Measurements from ENCODE around the gene NUDCD3. TPM values are rescaled to one million over a fixed set of nuclear protein-coding genes. Genes with fewer than 3 reads are reported as not detected.

NUDCD3 gene
- polyA plus RNA-seq, 4 donors: 71.0 to 90.3 (median 87.6) TPM

DNA sequence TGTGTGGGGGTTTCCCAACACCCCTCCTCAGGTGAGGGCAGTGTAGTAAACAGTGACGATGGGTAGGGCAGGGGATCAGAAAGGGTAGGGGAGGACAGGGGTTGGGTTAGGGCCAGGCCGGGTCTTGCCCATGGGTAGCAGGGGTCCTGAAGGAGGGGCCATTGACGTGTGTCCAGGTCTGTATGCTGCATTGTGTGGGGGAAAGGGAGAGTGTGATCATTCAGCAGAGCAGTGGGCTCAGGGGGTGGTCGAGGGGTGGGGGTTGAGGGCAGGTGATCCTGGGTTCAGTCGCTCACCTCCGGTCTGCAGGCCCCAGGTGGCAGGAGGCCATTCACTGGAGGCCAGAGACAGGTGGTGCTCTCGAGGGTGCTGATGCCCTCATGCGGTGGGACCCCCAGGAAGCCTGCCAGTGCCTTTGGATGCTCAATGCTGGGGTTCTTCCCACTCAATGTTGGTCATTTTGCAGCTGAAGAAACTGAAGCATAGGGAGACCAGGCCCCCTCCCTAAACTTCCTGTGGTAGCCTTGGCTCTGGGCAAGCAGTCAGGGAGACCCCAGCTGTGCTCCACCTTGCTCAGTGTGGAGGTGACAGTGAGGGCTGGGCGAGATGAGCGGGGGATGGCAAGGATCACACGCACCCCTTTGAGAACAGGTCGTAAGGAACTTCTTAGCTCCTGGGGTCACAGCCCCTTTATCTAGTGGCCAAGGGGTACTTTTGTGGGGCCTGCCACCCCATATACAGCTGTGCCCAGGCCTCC, 116.3 kb downstream of the NUDCD3 start:
- DNase-seq (ENCODE audit: low read depth in 4 of 4, low spot score in 3 of 4): no peak

DNA sequence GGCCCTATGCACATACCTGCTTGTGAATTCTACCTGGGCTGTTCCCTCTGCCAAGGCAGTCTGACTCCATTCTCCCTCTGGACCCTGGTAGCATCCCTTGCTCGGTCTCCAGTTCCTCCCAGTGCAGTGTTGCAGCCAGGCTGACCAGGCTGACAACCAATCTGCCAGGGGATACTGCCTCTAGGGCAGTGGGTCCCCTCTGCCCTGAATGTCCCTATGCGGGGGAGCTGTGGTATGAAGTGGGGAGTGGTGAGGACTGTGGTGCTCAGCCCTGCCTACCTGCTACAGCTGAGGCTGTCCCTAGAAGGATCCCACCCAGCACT, 117.1 kb downstream of the NUDCD3 start:
- no peak for DNase-seq (ENCODE audit: low read depth in 4 of 4, low spot score in 3 of 4)

DNA sequence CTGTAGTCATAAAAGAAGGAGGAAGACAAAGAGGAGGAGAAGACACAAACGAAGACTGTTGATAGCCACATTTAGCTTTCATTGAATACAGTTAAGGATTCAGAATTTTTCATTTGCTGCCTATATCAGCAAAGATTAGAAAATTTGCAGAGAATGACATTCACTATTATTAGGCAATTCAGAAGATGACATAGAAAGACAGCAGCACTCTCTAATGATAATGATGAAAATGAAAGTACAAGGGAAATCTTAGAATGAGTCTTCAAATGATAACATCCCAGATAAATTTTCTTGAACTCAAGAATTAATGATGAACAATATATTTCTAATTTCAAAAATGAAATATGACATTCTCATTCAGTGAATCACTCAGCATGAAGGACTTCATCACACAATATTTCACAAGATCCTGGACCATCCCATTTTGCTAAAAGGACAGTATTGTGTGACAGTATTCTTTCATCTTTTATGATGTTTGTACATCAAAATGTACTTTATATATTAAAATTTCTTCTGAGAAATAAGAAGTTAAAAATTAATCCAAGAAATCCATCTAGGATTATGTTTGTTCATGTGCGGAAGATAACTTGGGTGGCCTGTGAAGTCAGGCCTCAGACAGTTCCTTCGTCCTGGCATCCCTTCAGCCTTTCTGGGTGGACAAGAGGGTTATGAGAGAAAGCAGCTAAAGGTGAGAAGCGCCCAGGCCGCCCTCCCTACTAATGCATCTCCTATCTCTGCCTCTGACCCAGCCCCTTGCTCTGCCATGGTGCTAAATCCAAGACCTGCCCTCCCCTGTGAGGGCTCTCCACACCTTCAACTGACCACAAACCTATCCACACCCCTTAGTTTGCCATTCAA, 117.7 kb downstream of the NUDCD3 start:
- DNase-seq (ENCODE audit: low read depth in 4 of 4, low spot score in 3 of 4): no peak

DNA sequence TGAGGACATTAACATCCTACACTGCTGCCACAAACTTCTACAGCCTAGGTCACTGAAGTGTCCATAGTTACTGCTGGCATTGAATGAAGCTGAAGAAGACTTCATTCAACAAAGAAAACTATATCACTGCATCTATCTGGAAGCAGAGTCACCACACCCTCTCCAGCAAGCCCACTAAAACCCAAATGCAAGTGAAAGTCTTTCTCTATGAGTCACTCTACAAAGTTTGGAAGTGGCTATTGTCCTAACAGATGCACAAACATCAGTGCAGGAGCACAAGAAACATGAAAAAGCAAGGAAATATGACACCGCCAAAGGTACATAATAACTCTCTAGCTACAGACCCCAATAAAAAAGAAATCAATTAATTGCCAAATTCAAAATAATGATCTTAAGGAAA, 121.6 kb downstream of the NUDCD3 start:
- no peak for DNase-seq (ENCODE audit: low read depth in 4 of 4, low spot score in 3 of 4)

DNA sequence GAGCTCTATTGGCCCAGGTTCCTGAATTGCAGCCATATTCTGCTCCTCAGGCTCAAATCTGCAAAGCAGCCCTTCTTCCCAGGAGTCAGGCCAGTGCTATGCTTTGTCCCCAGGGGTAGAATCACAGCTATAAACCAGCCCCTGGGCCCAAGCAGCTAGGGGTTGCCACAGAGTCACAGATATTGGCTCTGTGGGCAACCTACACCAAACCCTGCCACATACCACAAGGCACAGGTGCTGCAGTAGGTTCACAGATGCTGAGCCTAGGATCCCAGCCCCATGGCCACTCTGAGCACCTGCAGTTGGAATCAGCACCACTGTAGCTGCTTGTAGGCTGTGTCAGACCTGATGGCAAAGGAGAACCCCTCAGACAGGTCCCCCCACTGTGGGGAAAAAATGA, 122.0 kb downstream of the NUDCD3 start:
- no peak for DNase-seq (ENCODE audit: low read depth in 4 of 4, low spot score in 3 of 4)

DNA sequence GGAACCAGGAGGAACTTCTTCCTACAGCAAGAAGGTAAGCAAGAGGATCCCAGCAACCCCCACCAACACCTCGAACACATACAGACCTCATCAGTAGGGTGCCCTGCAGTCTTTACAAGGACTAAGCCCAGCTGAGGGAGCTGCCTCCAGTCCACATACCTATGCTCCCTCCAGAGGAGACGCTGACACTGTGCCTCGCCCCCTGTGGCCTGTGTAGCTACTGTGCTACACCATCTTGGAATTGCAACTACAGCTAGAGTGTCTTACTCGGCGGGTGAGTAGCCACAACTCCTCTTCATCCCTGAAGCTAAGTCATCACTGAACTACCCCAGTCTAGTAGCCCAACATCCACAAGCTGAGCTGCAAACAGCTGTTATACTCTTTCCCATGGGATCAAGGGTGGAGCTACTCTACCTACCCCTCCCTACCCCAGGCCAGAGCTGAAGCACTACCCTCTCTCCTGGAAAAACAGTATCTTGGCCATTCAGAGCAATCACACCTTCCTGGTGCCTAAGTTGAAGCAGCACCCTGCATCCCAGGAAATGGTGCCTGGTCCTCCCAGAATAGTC, 122.9 kb downstream of the NUDCD3 start:
- DNase-seq (ENCODE audit: low read depth in 4 of 4, low spot score in 3 of 4): no peak

DNA sequence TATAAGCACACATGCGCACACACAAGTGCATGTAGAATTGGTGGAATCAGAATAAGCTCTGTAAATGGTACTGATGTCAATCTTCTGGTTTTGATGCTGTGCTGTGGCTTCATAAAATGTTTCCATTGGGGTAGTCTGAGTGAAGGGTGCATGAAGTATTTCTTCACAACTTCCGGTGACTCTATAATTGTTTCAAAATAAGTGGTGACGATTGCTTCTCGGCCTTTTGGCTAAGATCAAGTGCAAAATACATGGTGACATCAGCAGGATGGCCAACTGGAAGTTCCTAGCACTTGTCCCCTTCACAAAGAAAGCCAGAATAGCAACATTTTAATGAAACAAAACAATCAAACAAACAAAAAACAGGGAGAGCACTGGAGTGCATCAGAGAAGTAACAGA, 123.5 kb downstream of the NUDCD3 start:
- DNase-seq (ENCODE audit: low read depth in 4 of 4, low spot score in 3 of 4): no peak

DNA sequence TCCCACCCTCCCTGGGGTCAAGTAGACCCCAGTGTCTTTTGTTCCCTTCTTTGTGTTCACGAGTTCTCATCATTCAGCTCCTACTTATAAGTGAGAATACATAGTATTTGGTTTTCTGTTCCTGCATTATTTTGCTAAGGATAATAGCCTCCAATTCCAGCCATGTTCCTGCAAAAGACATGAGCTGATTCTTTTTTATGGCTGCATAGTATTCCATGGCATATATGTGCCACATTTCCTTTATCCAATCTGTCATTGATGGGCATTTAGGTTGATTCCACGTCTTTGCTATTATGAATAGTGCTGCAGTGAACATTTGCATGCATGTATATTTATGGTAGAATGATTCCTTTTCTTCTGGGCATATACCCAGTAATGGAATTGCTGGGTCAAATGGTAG, 136.8 kb downstream of the NUDCD3 start:
- DNase-seq (ENCODE audit: low read depth in 4 of 4, low spot score in 3 of 4): no peak

DNA sequence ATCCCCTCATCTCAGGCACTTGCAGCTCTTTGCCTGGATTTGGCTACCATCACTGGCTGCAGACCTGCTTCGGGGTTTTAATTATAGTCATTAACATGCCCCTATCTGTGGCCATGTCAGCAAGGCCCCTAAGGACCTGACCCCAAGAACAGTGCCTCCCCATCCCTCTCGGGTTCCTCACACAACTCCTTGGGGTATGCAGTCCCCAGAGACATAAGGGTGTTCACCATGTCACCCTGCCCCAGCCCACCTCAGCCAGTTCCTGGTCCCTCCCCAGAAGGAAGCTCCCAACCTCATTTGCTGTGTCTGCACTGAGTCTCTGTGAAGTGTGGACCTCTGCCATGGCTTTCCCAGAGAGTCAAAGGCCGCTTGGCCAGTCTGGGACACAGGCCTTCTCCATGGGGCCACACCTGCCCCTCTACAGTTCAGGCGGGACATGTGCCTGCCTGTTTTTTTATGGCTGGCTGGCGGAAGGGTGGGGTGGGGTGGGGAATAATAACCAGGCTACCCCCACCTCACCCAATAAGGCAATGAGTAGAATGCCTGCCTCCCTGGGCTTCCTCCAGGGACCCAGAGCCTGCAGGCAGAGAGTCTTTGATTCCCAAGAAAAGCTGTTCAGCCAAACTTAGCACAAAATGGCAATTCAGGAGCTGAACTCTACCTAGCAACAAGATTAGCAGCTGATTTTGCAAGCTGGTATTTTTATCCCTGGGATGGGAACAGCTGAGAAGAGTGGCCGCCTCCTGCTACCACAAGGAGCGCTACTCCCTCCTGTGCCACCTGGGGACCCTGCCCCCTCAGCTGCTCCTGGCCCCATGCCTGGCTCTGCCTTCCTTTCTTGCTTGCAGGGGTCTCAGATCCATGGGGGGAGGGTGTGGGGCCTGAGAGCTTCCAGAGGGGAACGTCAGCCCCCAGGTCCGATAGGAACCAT, 141.3 kb downstream of the NUDCD3 start:
- no peak for DNase-seq (ENCODE audit: low read depth in 4 of 4, low spot score in 3 of 4)

DNA sequence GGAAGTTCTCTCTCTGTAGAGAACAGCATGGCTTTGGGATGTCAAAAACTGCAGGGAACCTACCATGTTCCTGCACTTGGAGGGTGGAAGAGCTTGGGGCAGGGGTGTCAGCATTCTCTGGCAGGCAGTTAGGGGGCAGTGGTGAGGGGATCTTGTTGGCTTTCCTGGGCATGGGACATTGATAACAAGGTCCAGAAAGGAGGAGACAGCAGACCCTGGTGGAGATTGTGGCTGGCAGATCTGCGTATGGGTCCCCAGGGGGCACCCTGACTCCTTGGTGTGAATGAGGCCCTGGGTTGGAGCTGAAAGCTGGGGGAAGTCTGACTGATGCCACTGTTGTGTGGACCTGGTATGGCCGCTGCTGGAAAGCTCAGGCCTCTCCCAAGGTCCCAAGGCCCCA, 142.2 kb downstream of the NUDCD3 start:
- no peak for DNase-seq (ENCODE audit: low read depth in 4 of 4, low spot score in 3 of 4)

DNA sequence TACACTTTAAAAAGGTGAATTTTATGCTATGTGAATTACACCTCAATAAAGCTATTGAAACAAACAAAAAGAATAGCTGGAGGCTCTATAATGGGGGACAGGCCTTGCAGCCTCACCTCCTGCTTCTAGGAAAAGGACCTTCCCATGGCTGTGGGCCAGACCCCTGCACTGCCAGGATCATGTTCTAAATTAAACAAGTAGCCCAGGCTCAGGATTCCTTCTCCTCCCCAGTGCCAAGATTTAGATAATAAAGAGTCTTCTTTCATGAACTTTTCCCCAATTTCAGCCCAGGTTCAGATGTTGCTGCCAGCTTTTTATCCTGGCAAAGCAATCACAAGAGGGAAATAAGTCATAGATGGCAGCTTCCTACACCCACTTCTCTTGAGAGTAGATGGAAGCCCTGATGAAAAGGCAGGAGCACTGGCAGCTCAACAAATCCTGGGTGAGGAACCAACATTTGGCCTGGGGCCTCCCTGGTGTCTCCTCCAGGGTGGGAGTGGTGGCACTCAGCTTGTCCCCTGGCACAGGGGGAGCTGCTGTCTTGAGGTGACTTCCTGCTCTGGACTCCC, 142.8 kb downstream of the NUDCD3 start:
- DNase-seq (ENCODE audit: low read depth in 4 of 4, low spot score in 3 of 4): no peak

DNA sequence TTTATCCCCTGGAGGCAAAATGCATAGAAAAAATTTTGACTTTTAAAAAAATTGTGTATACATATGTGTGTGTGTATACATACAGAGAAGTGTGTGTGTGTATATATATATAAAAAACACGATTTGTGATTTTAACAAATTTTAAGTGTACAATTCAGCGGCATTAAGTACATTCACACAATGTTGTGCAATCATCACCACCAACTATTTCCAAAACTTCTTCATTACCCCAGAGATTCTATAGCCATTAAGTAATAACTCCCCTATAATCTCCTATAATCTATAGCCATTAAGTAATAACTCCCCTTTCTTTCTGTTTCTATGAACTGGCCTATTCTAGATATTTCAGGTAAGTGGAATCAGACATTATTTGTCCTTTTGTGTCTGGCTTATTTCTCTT, 144.4 kb downstream of the NUDCD3 start:
- DNase-seq (ENCODE audit: low read depth in 4 of 4, low spot score in 3 of 4): no peak

DNA sequence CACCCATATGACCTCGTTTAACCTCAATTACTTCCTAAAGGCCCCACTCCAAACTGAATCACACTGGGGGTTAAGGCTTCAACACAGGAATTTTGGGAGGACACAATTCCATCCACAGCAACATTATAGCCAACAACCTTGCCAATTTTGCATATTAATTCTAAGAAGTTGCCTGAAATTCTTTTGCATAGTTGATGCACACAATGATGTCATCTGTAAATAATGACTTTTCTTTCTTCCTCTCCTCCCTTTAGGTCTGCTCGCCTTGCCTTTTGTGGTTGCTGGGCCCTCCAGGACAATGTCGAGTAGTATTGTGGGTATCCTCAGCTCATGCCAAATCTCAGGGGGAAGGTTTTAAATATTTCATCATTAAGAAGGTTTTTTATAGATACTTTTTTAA, 149.1 kb downstream of the NUDCD3 start:
- no peak for DNase-seq (ENCODE audit: low read depth in 4 of 4, low spot score in 3 of 4)

DNA sequence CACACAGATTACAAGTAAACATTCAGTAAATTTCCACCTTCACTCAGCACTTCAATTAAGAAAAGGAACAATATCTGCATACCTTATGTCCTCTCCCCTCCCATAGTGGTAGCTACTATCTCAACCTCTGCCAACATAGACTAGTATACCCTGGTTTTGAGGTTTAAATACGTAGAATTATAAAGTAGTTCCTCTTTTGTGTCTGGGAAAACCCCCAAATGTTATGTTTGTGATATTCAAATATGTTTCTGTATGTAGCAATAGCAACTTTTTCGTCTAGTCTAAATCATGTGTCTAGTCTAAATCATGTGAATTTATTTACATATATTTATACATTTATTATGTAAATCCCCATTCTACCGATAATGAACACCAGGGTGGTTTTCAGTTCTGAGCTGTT, 151.9 kb downstream of the NUDCD3 start:
- no peak for DNase-seq (ENCODE audit: low read depth in 4 of 4, low spot score in 3 of 4)

DNA sequence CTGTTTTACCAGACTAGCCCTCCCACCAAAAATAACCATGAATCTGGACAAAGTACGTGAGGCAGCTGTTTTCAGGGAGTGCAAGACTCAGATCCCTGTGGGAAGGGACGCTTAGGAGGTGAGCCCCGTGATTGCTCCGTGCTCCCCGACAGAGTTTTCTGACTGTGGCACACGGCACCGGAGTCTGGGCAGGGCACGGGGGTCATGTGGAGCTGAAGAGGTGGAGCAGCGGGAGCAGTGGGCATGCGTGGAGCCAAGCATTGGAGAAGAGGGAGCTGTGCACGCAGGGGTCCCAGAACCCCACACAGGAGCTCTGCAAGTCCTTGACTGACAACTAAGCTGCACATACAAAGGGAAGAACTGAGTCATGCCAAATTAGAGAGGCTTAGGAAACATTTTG, 154.0 kb downstream of the NUDCD3 start:
- no peak for DNase-seq (ENCODE audit: low read depth in 4 of 4, low spot score in 3 of 4)

DNA sequence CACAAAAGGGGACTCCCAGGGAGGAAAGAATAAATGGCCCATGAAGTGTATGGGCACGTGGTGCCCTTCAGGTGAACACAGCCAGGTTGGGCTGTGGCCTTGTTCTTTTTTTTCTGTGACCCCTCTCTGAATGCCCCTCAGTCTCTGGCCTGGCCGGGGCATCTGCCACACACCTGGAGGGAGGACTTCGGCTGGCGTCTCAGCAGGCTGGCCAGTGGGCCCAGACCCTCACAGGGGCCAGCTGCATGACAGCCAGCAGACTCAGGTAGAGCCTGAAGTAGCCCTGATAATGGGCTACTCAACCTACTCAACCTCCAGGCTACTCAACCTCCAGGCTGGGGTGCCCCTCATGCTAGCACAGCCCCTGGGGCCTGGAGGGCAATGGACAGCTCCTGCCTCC, 155.3 kb downstream of the NUDCD3 start:
- no peak for DNase-seq (ENCODE audit: low read depth in 4 of 4, low spot score in 3 of 4)

DNA sequence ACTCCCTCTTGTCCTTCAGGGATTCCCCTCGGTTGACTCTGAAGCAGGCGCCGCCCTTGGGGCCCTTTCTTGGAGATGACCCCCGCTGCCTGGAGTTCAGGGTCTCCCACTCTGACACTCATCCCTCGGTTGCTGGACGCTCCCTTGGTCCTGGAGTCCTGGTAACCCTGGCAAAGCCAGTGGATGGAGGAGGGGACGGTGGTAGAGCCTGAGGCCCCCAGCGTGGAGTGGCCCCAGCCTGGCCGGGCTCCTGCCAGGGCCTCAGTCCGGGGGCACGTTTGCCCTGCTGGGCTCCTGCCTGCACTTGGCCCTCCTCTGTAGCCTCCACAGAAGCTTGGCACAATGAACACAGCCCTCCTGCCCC, 155.7 kb downstream of the NUDCD3 start:
- DNase-seq (ENCODE audit: low read depth in 4 of 4, low spot score in 3 of 4): no peak

DNA sequence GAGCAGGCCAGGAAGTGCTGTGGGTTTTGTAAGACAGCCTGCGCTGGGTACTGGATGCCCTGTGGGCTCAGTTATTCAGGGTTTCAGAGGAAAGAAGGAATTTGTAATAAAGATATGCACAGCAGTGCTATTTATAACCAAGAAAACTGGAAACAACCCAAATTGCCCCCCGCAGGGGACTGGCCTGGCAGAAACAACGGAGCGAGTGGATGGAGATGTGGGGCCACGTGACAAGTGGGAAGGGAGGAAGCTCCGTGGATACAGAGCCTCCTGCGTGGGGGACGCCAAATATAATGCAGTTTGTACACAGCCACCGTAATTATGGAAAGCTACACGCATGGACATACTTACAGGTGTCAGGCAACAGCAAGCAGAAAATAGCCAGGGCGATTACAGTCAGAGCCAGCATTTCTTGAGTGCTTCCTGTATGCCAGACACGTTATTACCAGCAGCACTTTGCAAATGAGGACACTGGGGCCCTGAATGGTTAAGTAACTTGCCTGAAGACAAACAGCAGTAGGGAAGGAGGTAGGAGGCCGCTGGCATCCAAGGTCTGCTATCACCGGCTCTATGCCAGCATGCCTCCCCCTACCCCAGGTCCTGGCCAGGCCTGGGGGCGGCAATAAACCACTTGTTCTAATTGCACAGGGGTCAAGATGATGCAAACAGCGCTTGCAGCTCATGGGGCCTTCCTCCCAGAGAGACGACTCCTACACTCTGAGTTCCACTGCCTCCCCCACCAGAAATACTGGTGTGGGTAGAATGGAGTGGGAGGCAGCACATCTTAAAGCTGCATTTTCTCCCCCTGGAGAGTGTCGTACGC, 156.3 kb downstream of the NUDCD3 start:
- no peak for DNase-seq (ENCODE audit: low read depth in 4 of 4, low spot score in 3 of 4)

DNA sequence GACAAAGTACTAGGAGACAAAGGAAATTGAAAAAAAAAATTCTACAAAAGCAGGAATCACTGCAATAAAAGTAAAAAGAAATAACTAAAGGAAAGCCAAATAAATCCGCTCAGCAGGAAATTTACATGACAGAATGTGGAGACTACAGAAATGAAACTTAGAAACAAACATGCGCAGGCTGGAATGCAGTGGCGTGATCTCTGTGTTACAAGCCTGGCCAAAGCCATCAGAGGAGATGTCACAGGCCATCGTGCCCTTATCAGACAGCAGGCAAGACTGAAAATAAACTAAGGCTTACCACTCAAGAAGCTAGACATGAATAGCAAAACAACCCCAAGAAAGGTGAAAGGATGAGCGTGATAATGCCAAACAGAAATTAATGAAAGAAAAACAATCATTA, 158.8 kb downstream of the NUDCD3 start:
- DNase-seq (ENCODE audit: low read depth in 4 of 4, low spot score in 3 of 4): no peak

DNA sequence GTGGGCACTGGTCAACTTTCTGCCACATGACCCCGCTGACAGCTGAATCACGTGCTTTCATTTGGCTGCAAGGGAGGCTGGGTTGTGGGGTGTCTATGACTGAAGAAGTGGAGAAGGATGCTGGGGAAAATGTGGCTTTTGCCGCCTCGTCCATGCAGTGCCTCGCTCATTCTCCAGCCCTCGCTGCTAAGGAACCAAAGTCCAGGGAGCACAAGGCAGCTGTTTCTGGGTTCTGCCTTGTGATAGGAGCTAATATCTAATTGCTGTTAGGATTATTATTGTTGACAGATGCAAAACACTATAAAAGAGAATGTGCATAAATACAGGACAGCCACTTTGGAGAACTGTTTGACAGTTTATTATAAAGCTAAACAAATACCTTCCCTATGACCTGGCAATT, 160.1 kb downstream of the NUDCD3 start:
- DNase-seq (ENCODE audit: low read depth in 4 of 4, low spot score in 3 of 4): no peak

Measured in left renal pelvis (tissue), 4 donors.